Activated T-cell treated with anti-CD3 and anti-CD28 coated beads, Interleukin-2, amount 50 U/mL, for 72 hours (primary cell): ENCODE measurements around the gene ZNF462. TPM values are rescaled to one million over a fixed set of nuclear protein-coding genes. Genes with fewer than 3 reads are reported as not detected.
"Not testable (repeated sequence)": the region's sequence is repeated elsewhere in the genome, so short reads cannot be mapped to it uniquely, and the experiment has no call there.

Experiments used
- ATAC-seq, 2 donors: fragments of 150-1000 bp; cut with Tn5 transposase; replicated peaks in 1 of 2; 2 replicates each; pipeline ENCODE4 v1.10.0; 2021; ENCODE audit warnings: moderate library complexity in 2 of 2, mild to moderate bottlenecking in 1 of 2
- DNase-seq, 2 donors: peaks; one replicate each; pipeline ENCODE4 v3.0.0; 2021 to 2022; ENCODE audit warnings: mixed read lengths in 1 of 2
- H3K27ac Mint-ChIP-seq: one replicate; pipeline ENCODE4 v1.8.0; 2022; ENCODE audit warnings: mild to moderate bottlenecking, moderate library complexity, mixed read lengths
- H3K27me3 Mint-ChIP-seq: one replicate; pipeline ENCODE4 v1.8.0; 2022; ENCODE audit warnings: low read depth, mixed read lengths
- H3K36me3 Mint-ChIP-seq, 2 donors: one replicate each; pipeline ENCODE4 v1.8.0; 2022; ENCODE audit warnings: mixed read lengths in 2 of 2, mild to moderate bottlenecking in 1 of 2; ENCODE audit not compliant: insufficient read depth in 2 of 2
- H3K4me1 Mint-ChIP-seq: one replicate; pipeline ENCODE4 v1.8.0; 2022; ENCODE audit warnings: low read depth, mixed read lengths
- H3K4me3 Mint-ChIP-seq, 2 donors: one replicate each; pipeline ENCODE4 v1.8.0; 2022; ENCODE audit warnings: mild to moderate bottlenecking in 2 of 2, mixed read lengths in 2 of 2, moderate library complexity in 2 of 2
- H3K9me3 Mint-ChIP-seq, 2 donors: one replicate each; pipeline ENCODE4 v1.8.0; 2022; ENCODE audit warnings: mixed read lengths in 2 of 2
- total RNA-seq, 2 donors: library from RNA; stranded (reverse); gene quantifications; one replicate each; pipeline ENCODE4 v1.2.3, GENCODE V29; 2022

The ZNF462 gene
- total RNA-seq, 2 donors from 2014 or later, result 0.36 to 0.76 TPM

DNA sequence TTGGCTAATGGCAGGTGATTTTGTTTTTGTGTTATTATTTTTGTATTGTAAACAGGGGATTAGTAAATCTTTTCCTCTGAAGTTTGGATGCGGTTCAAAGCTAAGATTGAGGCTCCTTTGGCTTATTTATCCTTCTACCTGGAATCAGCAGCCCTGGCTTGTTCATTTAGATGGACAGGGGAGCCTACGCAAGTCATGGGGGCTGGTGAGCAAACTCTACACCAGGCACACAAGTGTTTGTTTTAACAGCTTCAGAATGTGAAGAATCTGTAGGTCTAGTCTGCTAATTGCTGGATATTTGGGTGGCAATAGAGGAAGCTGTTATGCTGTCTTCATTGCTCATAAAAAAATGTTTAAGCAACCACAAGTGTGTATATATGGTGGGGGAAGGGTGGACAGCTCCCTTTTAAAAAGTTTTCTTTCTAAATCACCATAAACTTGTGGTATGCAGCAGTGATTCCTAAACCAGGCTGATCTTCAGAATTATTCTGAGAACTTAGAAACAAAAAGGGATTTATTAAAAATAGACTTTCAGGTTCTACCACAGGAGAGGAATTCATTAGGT lies 20.7 kb downstream of the ZNF462 start:
- H3K36me3 Mint-ChIP-seq, result peaks cover 0 to 1% of the 10 kb centered on the region in 2 donors
- no peak for ATAC-seq
- no peak overlapping the region for H3K4me3 Mint-ChIP-seq

DNA sequence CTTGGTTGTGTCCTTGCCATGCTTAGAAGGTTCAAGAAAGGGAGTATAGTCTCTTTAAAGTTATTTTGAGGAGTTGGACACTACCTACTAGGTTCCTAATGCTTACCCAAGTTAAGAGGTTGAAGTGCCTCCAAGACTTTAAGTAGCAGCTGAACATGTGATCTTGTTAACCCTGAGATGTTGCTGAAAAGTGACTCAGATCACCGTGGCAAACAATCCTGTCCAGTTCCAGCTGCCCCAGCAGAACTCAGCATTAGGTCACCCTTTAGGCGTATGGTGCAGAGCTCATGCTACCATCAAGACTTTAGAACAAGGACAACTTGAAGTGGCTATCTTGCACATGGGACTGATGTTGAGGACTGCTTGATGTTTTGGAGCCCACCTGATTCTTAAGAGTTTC lies 22.5 kb downstream of the ZNF462 start:
- Mint-ChIP-seq H3K27me3 (no peaks in the 10 kb centered on the region), H3K36me3 (peaks cover 0 to 1% of the 10 kb centered on the region in 2 donors), H3K9me3 (peaks cover 0 to 6% of the 10 kb centered on the region in 2 donors), H3K4me3 (no peak overlapping the region), H3K27ac (no peak overlapping the region), H3K4me1 (no peaks in the 10 kb centered on the region)
- ATAC-seq (no peak), DNase-seq (no peak)

More for the DNA sequence above, 20.7 kb downstream of the ZNF462 start:
- H3K27ac Mint-ChIP-seq, result no peak overlapping the region
- no peaks in the 10 kb centered on the region for H3K27me3 Mint-ChIP-seq
- H3K4me1 Mint-ChIP-seq, result no peaks in the 10 kb centered on the region
- H3K9me3 Mint-ChIP-seq, result peaks cover 0 to 4% of the 10 kb centered on the region in 2 donors
- DNase-seq, result no peak

DNA sequence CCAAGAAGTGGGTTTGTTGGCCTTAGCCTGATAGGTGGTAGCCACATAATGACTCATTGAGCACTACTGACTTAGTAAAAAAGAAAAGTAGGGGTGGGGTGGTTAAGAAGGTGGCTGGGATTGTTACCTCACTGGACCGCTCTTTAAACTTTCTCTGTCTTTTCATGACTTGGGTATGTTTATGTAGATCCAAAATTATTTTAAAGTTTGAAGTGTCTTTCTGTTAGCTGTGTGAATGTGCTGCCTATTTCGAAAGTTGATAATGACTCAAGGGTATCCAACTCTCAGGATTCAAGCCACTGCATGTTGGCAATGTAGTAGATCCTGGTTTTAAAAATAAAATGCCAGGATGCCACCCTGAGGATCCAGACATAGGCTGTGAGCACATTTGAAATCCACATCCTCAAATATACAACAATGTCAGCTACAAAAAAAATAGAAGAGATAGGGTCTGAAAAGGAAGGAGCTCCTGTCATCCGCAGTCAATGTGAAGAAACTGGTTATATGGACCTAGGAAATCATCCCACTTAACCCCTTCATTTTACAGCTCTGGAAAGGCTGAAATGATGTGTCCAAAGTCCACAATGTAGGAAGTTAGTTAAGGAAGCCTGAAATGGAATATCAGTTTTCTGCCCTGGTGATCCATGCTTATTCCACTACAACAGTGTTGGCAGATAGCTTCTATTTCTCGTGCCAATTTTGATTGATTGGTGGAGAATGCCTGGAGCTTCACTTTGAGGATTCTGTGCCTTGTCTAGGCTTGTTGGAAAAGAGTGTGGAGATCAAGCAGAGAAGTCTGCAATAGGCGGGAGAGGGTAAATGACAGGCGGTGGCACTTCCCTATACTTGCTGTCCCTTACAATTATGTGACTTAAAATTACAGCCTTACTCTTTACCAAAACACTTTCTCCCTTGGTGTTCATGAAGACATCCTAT lies 23.4 kb downstream of the ZNF462 start:
- DNase-seq (no peak), ATAC-seq (no peak)
- Mint-ChIP-seq H3K27ac (no peak overlapping the region), H3K36me3 (peaks cover 0 to 1% of the 10 kb centered on the region in 2 donors), H3K4me1 (no peaks in the 10 kb centered on the region), H3K27me3 (no peaks in the 10 kb centered on the region), H3K4me3 (no peak overlapping the region), H3K9me3 (peaks cover 0 to 6% of the 10 kb centered on the region in 2 donors)

DNA sequence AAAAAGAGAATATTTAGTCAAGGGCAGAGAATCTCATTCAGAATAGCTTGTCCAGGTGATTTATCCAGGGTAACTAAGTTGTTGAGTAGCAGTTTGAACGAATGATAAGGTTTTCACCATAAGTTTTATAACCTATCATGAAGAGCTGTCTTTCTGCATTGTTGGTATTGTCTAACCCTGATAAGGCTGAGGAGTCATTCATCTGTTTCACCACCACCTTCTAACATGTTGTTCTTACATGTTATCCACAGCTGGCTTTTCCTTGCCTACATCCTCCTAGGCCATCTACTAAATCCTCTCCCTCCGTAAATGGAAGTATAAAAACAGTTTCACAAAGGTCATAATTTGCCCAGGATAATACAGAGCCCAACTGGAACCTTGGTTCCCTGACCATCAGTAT lies 24.1 kb downstream of the ZNF462 start:
- Mint-ChIP-seq H3K4me3 (no peak overlapping the region), H3K27me3 (no peaks in the 10 kb centered on the region), H3K36me3 (peaks cover 0 to 1% of the 10 kb centered on the region in 2 donors), H3K9me3 (peaks cover 0 to 6% of the 10 kb centered on the region in 2 donors), H3K4me1 (no peaks in the 10 kb centered on the region), H3K27ac (no peak overlapping the region)
- DNase-seq (no peak), ATAC-seq (no peak)

DNA sequence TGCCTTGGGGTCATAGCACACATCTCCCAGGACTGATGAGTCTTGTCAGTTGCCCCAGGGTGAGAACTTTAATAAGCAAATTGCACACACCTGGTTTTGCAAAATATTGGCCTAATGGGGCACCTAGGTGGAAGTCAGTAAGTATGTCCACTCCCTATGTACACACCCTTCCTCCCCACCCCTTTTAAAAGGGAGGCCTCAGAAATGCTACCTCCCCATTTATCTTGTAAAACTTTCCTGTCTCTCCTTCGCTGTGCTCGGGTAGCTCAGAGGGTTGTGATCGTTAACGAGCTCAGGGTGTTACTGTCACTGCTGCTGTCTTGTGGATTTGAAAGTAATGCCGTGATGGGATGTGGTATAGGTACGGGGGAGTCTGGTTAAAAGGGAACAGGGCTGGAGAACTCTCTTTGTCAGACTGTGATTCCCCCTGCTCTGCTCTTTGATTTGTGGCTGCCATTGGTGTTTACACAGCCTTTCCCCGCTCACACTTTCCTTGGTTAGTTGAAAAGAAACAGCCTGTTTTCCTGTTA lies 26.2 kb downstream of the ZNF462 start:
- Mint-ChIP-seq H3K36me3 (no peaks in the 10 kb centered on the region), H3K27me3 (no peaks in the 10 kb centered on the region), H3K27ac (no peak overlapping the region), H3K4me1 (no peaks in the 10 kb centered on the region), H3K4me3 (no peak overlapping the region), H3K9me3 (peaks cover 0 to 2% of the 10 kb centered on the region in 2 donors)
- DNase-seq, result no peak
- ATAC-seq, result no peak

GRCh38 chr9:106890608-106891007 lies 27.6 kb downstream of the ZNF462 start:
- DNase-seq (no peak), ATAC-seq (no peak)
- Mint-ChIP-seq H3K27ac (no peak overlapping the region), H3K4me3 (no peak overlapping the region), H3K27me3 (no peaks in the 10 kb centered on the region), H3K9me3 (peaks cover 0 to 2% of the 10 kb centered on the region in 2 donors), H3K4me1 (no peaks in the 10 kb centered on the region), H3K36me3 (no peaks in the 10 kb centered on the region)

DNA sequence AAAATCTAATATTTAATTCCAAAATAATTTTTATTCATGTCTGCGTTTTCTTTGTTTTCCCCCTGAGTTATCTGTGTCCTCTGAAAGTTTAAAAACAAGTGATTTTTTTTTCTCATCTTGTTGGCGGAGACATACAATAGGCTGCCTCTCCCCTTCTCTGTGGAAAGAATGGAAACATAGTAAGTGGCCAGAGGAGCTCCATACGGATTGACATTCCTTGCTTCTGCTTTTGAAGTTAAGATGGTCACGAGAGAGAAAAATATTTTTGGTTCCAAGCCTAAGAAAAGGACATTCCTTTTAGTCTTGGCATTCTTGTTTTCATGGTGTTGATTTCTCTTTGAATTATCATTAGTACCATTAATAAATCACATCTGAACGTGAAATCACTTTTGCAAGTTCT lies 28.3 kb downstream of the ZNF462 start:
- Mint-ChIP-seq H3K27ac (no peak overlapping the region), H3K4me1 (no peaks in the 10 kb centered on the region), H3K9me3 (peaks cover 0 to 2% of the 10 kb centered on the region in 2 donors), H3K4me3 (no peak overlapping the region), H3K27me3 (no peaks in the 10 kb centered on the region), H3K36me3 (no peaks in the 10 kb centered on the region)
- no peak for ATAC-seq
- no peak for DNase-seq

GRCh38 chr9:106892632-106893031 lies 29.7 kb downstream of the ZNF462 start:
- DNase-seq, result no peak
- no peaks in the 10 kb centered on the region for H3K36me3 Mint-ChIP-seq
- H3K4me1 Mint-ChIP-seq, result no peaks in the 10 kb centered on the region
- H3K4me3 Mint-ChIP-seq, result no peak overlapping the region
- no peaks in the 10 kb centered on the region for H3K27me3 Mint-ChIP-seq
- no peak for ATAC-seq
- no peak overlapping the region for H3K27ac Mint-ChIP-seq
- peaks cover 0 to 2% of the 10 kb centered on the region in 2 donors for H3K9me3 Mint-ChIP-seq

- Mint-ChIP-seq H3K4me3 (no peak overlapping the region), H3K27me3 (no peaks in the 10 kb centered on the region), H3K36me3 (no peaks in the 10 kb centered on the region), H3K9me3 (peaks cover 0 to 2% of the 10 kb centered on the region in 2 donors), H3K27ac (no peak overlapping the region), H3K4me1 (no peaks in the 10 kb centered on the region)
- DNase-seq, result no peak
- ATAC-seq, result no peak
Observed at GRCh38 chr9:106893088-106893487, 30.1 kb downstream of the ZNF462 start.

DNA sequence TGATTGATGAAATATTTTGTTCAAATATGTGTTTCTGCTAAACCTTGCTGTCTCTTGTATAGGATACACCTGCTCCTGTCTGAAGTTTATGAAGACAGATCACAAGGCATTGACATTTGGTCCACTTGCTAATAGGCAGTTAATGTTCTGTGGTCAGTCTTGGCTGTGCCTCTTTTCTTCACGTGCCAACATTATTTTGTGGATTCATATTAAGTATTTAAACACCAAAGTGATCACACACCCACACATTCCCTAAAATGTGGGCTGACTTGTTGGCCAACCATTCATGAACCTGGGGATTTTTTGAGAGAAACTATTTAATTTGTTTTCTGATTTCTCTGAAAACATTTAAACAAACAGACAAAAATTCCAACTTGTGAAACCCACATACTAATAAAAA lies 33.7 kb downstream of the ZNF462 start:
- Mint-ChIP-seq H3K27ac (no peak overlapping the region), H3K36me3 (no peaks in the 10 kb centered on the region), H3K9me3 (peaks cover 3 to 10% of the 10 kb centered on the region in 2 donors), H3K4me3 (no peak overlapping the region), H3K27me3 (no peaks in the 10 kb centered on the region), H3K4me1 (no peaks in the 10 kb centered on the region)
- DNase-seq (no peak), ATAC-seq (no peak)

GRCh38 chr9:106897236-106897635 lies 34.3 kb downstream of the ZNF462 start:
- H3K27me3 Mint-ChIP-seq, result no peaks in the 10 kb centered on the region
- no peaks in the 10 kb centered on the region for H3K4me1 Mint-ChIP-seq
- no peak overlapping the region for H3K4me3 Mint-ChIP-seq
- peaks cover 3 to 10% of the 10 kb centered on the region in 2 donors for H3K9me3 Mint-ChIP-seq
- H3K36me3 Mint-ChIP-seq, result no peaks in the 10 kb centered on the region
- DNase-seq, result no peak
- no peak overlapping the region for H3K27ac Mint-ChIP-seq
- no peak for ATAC-seq

DNA sequence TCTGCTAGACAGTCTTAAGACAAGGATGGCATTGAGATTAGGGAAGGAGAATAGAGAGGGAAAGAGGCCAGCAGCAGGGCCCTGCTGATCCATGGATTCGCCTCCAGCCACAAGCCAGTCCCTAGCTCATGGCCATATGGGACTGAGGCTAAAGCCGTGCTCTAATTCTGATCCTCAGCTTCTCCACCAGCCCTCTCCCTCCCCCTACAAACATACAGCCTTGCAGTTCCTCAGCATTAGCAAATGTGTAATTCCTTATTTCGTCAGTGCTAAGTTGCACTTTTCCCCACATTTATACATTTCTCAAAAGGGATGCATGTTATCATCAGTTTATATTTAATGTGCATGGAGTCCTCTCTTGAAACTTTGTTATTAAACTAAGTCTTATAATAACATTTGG lies 34.8 kb downstream of the ZNF462 start:
- DNase-seq (no peak), ATAC-seq (no peak)
- Mint-ChIP-seq H3K9me3 (peaks cover 5 to 13% of the 10 kb centered on the region in 2 donors), H3K27me3 (no peaks in the 10 kb centered on the region), H3K4me3 (no peak overlapping the region), H3K27ac (no peak overlapping the region), H3K4me1 (no peaks in the 10 kb centered on the region), H3K36me3 (peaks cover 0 to 2% of the 10 kb centered on the region in 2 donors)

GRCh38 chr9:106900523-106900922 lies 37.6 kb downstream of the ZNF462 start:
- not testable (repeated sequence) for H3K36me3 Mint-ChIP-seq, H3K27me3 Mint-ChIP-seq, H3K4me3 Mint-ChIP-seq, ATAC-seq, H3K27ac Mint-ChIP-seq, DNase-seq, H3K4me1 Mint-ChIP-seq
- peaks cover 13 to 21% of the 10 kb centered on the region in 2 donors for H3K9me3 Mint-ChIP-seq
